HG02759 (cell line): ENCODE results near the gene HIVEP1.

ENCODE experiments used
- ATAC-seq: cut with Tn5 transposase; IDR thresholded peaks from one replicate; pipeline ENCODE4 v1.9.1; 2021; ENCODE audit warnings: mild to moderate bottlenecking, moderate library complexity; ENCODE audit not compliant: unreplicated experiment

Gene HIVEP1

GRCh38 chr6:12017263-12017662, 5.2 kb downstream of the HIVEP1 start:
- no peak for ATAC-seq

DNA sequence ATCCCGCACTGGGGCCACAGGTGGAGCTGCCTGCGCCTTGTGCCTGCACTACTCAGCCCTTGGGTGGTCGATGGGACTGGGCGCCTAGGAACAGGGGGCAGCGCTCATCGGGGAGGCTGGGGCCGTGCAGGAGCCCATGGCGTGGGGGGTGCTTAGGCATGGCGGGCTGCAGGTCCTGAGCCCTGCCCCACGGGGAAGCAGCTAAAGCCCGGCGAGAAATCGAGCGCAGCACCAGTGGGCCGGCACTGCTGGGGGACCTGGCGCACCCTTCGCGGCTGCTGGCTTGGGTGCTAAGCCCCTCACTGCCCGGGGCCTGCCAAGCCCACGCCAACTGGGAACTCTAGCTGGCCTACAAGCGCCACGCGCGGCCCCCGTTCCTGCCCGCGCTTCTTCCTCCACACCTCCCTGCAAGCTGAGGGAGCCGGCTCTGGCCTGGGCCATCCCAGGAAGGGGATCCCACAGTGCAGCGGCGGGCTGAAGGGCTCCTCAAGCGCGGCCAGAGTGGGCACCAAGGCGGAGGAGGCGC, 5.8 kb downstream of the HIVEP1 start:
- no peak for ATAC-seq

GRCh38 chr6:12020187-12020791, 8.2 kb downstream of the HIVEP1 start:
- ATAC-seq = no peak

- no peak for ATAC-seq
These were observed 10.4 kb downstream of the HIVEP1 start for GRCh38 chr6:12022481-12022880.

DNA sequence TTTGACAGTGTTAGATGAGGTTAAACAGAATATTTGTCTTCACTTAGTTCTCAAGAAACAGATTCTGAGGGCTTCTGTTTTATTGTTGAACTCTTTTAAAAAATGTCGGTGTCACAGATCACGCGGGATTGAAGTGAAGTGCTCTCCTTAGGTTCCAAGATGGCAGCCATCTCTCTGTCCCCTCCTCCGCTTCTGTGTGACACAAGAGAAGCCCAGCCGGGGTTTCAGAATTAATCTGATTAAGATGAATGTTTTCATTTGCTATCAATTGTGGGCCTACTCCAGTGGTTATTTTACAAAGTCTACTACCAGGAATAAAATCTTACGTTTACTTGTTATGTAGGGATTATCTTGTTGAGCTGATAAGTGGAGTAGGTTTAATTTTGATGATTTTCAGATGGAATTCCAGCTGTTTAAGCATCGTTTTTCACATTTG, 10.9 kb downstream of the HIVEP1 start:
- ATAC-seq = no peak

- ATAC-seq = no peak
These were observed 12.1 kb downstream of the HIVEP1 start for GRCh38 chr6:12024216-12024615.

GRCh38 chr6:12024699-12025434, 12.8 kb downstream of the HIVEP1 start:
- ATAC-seq = no peak

- ATAC-seq = no peak
These were observed 14.0 kb downstream of the HIVEP1 start for GRCh38 chr6:12026120-12026519.

DNA sequence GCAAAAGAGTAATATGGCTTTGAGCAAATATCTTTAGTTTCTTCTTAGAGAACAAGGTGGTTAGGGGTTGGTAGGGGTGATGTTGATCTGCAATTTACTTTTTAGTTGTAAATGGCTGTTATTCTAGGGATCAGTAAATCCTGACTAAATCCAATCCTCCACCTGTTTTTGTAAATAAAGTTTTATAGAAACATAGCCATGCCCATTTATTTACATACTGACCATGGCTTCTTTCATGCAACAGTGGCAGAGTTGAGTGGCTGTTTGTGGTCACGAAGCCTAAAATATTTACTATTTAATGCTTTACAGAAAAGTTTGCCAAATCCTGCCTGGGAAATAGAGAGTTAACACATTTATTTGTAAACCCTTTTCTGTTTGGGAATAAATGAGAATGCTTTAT, 14.7 kb downstream of the HIVEP1 start:
- no peak for ATAC-seq

DNA sequence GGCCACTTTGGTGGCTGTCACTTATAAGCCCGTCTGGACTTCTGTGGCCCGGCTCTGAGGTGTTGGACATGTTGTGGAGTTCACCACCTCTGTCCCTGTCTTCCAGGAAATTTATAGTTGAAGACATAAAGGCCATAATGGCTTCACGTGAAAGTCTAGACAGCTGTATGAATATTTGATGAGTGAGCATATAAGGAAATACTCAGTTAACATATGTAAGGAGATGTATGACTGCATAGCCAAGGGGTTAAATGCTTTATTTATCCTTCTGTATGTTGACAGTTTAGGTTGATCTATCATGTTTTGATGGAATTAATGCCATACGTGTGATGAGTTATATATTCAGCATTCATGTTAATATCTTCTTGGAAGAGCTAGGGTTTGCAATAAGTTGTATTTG, 16.1 kb downstream of the HIVEP1 start:
- no peak for ATAC-seq

DNA sequence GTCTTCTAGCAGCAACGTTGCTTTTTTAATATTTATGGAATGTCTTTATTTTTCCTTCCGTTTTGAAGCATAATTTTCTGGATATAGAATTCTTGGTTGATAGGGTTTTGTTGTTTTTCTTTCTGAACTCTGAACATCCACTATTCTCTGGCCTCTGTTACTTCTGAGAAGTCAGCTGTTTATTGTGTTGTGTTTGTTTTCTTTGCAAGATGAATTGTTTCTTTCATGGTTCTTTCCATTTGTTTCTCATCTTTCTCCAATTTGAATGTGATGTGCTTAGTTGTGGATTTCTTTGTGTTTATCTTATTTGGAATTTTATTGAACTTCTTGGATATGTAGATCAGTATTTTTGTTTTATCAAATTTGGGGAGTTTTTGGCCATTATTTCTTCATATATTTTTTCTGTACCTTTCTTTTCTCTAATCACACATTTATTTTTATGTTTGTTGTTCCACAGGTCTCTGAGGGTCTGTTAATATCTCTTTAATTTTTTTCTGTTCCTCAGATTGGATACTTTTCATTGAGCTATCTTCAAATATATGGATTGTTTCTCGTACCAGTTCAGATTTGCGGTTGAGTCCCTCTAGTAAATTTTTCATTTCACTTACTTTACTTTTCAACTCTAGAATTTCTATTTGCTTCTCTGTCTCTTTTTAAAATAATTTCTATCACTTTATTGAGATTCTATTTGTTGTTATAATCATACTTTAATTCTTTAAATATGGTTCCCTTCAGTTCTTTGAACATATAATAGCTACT, 18.0 kb downstream of the HIVEP1 start:
- ATAC-seq = no peak

GRCh38 chr6:12030993-12031550, 19.0 kb downstream of the HIVEP1 start:
- ATAC-seq = no peak

DNA sequence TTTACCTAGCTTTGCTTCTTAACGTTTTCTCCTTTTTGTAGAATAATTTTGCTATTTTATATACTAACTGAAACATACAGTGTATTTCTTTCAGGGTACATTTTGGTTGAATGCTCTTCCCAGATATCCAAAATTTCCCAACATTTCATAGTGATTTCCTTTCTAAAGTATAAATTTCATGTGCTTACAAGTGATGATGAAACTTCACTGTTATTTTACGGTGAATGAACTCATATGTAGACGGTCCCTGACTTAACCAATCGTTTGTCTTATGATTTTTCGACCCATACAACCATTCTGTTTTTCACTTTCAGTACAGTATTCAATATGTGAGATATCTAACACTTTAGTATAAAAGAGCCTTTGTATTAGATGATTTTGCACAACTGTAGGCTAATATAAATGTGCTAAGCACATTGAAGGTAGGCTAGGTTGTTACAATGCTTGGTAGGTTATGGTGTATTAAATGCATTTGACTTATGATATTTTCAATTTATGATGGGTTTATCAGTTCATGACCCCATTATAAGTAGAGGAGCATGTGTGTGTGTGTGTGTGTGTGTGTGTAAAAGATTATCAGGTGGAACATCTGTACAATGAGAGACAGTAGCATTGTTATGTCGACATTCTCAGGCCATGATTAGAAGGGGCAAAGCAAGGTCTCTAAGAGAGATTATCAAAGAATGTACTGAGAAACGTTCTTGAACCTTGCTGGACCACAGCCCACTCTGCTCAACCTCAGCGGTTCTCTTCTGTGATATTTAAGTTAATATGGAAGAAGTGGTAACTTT, 20.9 kb downstream of the HIVEP1 start:
- no peak for ATAC-seq

- no peak for ATAC-seq
These were observed 21.7 kb downstream of the HIVEP1 start for GRCh38 chr6:12033770-12034169.

- no peak for ATAC-seq
These were observed 22.2 kb downstream of the HIVEP1 start for GRCh38 chr6:12034349-12034748.

GRCh38 chr6:12034837-12035236, 22.7 kb downstream of the HIVEP1 start:
- ATAC-seq = no peak

DNA sequence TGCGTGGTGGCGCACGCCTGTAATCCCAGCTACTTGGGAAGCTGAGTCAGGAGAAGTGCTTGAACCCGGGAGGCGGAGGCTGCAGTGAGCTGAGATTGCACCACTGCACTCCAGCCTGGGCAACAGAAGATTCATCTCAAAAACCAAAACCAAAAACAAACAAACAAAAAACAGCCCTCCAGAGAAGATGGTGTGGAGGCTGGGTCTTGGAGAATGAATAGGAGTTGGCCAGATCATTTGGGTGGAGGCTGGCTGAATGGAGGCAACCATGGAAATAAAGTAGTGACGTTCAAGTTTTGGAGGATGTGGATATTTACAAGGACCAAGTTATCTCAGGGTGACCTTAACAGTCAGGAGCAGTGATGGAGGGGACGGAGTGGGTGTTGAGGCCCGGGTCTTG, 24.7 kb downstream of the HIVEP1 start:
- no peak for ATAC-seq

DNA sequence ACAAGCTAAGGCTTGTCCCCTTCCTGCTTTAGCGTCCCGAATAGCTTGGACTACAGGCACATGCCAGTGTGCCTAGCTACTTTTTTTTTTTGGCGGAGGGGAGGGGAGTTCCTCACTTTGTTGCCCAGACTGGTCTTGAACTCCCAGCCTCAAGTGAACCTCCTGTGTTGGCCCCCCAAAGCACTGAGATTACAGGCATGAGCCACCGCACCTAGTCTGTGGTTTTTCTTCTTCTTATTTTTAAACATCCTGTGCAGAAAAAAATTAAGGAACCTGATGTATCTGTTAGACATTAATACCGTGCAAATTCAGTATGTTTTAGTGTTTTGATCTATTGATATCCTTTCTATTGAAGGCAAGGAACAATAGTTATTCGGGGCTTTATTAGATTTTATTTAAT, 25.7 kb downstream of the HIVEP1 start:
- no peak for ATAC-seq

GRCh38 chr6:12039540-12040459, 27.7 kb downstream of the HIVEP1 start:
- no peak for ATAC-seq

DNA sequence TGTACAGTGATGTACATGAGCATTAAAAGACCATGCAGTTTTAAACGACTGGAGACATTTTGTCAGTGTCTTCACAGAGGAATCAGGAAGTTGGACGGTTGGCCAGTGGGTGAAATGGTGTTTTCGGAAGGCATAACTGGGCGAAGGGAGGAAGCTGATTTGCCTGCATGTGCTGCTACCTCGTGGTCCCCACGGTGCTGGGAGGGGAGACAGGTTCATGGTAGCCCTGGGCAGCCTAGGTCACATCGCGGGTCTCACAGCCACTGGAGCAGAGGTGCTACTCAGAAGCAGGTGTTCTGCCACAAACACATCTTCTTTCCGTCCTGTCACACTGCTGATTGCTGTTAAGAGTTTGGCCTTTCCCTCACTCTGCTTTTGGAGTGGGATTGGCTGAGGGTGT, 35.2 kb downstream of the HIVEP1 start:
- ATAC-seq = no peak
